ENCODE results near the gene STAC.
A peak's percentile ranks its signal among the peaks of the same experiment; 100 is the strongest.

The STAC gene

DNA sequence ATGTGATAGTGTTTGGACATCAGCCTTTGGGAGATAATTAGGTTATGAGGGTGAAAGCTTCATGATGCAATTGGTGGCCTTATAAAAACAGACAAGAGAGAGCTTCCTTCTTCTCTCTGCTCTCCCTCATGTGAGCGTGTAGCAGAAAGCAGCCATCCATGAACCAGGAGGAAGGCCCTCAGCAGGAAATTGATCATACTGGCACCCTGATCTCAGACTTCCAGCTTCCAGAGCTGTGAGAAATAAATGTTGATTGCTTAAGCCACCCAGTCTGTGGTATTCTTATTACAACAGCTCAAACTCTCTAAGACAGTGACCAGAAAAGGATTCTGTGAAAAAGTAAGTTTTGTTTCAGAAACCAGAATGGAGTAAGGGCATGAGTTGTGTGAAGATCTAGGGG is 13.3 kb downstream of the STAC start:
- peak; percentile 80 for DNase-seq (ENCODE audit: low read depth)
- TF ChIP-seq, protein P1, sequence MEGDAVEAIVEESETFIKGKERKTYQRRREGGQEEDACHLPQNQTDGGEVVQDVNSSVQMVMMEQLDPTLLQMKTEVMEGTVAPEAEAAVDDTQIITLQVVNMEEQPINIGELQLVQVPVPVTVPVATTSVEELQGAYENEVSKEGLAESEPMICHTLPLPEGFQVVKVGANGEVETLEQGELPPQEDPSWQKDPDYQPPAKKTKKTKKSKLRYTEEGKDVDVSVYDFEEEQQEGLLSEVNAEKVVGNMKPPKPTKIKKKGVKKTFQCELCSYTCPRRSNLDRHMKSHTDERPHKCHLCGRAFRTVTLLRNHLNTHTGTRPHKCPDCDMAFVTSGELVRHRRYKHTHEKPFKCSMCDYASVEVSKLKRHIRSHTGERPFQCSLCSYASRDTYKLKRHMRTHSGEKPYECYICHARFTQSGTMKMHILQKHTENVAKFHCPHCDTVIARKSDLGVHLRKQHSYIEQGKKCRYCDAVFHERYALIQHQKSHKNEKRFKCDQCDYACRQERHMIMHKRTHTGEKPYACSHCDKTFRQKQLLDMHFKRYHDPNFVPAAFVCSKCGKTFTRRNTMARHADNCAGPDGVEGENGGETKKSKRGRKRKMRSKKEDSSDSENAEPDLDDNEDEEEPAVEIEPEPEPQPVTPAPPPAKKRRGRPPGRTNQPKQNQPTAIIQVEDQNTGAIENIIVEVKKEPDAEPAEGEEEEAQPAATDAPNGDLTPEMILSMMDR (conservative IDR thresholded peaks at IDR 0.05; ENCODE audit: low read length) = no peak

GRCh38 chr3:36394176-36394575 is 13.9 kb downstream of the STAC start:
- peak; percentile 91 for DNase-seq (ENCODE audit: low read depth)
- TF ChIP-seq, protein P1 (conservative IDR thresholded peaks at IDR 0.05; ENCODE audit: low read length) = no peak
- H3K4me3 ChIP-seq (ENCODE audit: low read length) = no peak overlapping the region

More for the DNA sequence above, 13.3 kb downstream of the STAC start:
- no peak overlapping the region for H3K4me3 ChIP-seq (ENCODE audit: low read length)

GRCh38 chr3:36397841-36398240 is 17.5 kb downstream of the STAC start:
- TF ChIP-seq, protein P1 (conservative IDR thresholded peaks at IDR 0.05; ENCODE audit: low read length) = no peak
- DNase-seq (ENCODE audit: low read depth) = peak; percentile 99
- H3K4me3 ChIP-seq (ENCODE audit: low read length) = no peak overlapping the region

- no peak for DNase-seq (ENCODE audit: low read depth)
- no peak overlapping the region for H3K4me3 ChIP-seq (ENCODE audit: low read length)
- TF ChIP-seq, protein P1 (conservative IDR thresholded peaks at IDR 0.05; ENCODE audit: low read length) = no peak
Measured at GRCh38 chr3:36399933-36400332, 19.6 kb downstream of the STAC start.

GRCh38 chr3:36401056-36401455 is 20.8 kb downstream of the STAC start:
- no peak overlapping the region for H3K4me3 ChIP-seq (ENCODE audit: low read length)
- DNase-seq (ENCODE audit: low read depth) = no peak
- TF ChIP-seq, protein P1 (conservative IDR thresholded peaks at IDR 0.05; ENCODE audit: low read length) = no peak

GRCh38 chr3:36403661-36404060 is 23.4 kb downstream of the STAC start:
- no peak overlapping the region for H3K4me3 ChIP-seq (ENCODE audit: low read length)
- TF ChIP-seq, protein P1 (conservative IDR thresholded peaks at IDR 0.05; ENCODE audit: low read length) = no peak
- DNase-seq (ENCODE audit: low read depth) = no peak

DNA sequence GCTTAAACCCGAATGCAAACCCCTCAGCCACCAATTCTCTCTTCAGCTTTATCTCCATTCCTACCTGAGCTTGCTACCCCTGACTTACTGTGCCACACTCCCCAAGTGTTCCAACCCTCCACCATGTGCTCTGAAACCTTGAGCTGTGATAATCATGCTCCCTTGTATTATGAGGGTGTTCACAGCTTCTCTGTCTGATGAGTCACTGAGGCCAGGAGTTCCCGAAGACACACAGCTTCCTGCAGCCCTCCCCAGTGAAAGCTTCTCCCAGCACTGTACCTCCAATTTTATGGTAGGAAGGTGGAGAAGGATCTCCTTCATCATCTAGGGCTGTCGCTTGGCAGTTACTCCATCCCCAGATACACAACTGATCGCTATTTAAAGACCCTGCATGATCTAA is 24.9 kb downstream of the STAC start:
- TF ChIP-seq, protein P1 (conservative IDR thresholded peaks at IDR 0.05; ENCODE audit: low read length) = no peak
- DNase-seq (ENCODE audit: low read depth) = no peak
- no peak overlapping the region for H3K4me3 ChIP-seq (ENCODE audit: low read length)
